Activated naive CD8-positive, alpha-beta T cell treated with anti-CD3 and anti-CD28 coated beads, Interleukin-2, amount 10 ng/mL, durations not matched to agents 7 days and 5 days (primary cell): ENCODE results near the gene MRPL47. TPM values are rescaled to one million over a fixed set of nuclear protein-coding genes. Genes with fewer than 3 reads are reported as not detected.

ENCODE experiments used
- ATAC-seq: fragments of 150-1000 bp; cut with Tn5 transposase; one replicate; pipeline ENCODE4 v1.10.0; 2021; ENCODE audit warnings: low read depth, moderate library complexity
- POLR2A ChIA-PET: fragments of 350-600 bp; sonication (Branson Sonifier 250); formaldehyde crosslinking; loops from one replicate; lab custom pipeline; 2021; ENCODE audit warnings: antibody characterized with exemption; lab: Charles Lee
- DNase-seq: peaks from one replicate; pipeline ENCODE4 v3.0.0; 2021
- H3K27ac Mint-ChIP-seq: one replicate; pipeline ENCODE4 v1.8.0; 2022; ENCODE audit warnings: mild to moderate bottlenecking, mixed read lengths
- H3K27me3 Mint-ChIP-seq: one replicate; pipeline ENCODE4 v1.8.0; 2022; ENCODE audit warnings: mild to moderate bottlenecking, moderate library complexity, mixed read lengths
- H3K36me3 Mint-ChIP-seq: one replicate; pipeline ENCODE4 v1.8.0; 2021; ENCODE audit warnings: mild to moderate bottlenecking, mixed read lengths
- H3K4me1 Mint-ChIP-seq: one replicate; pipeline ENCODE4 v1.8.0; 2021; ENCODE audit warnings: mixed read lengths
- H3K4me3 Mint-ChIP-seq: one replicate; pipeline ENCODE4 v1.8.0; 2022; ENCODE audit warnings: mild to moderate bottlenecking, moderate library complexity, mixed read lengths
- H3K9me3 Mint-ChIP-seq: one replicate; pipeline ENCODE4 v1.8.0; 2021; ENCODE audit warnings: mixed read lengths
- total RNA-seq, 2 experiments: library from RNA; stranded (reverse); gene quantifications; one replicate each; pipeline ENCODE4 v1.2.3, GENCODE V29; 2021

The MRPL47 gene
- total RNA-seq, 2 experiments from 2014 or later, result 30.1 to 30.4 TPM

GRCh38 chr3:179615458-179616173 lies 11.2 kb upstream of the MRPL47 start:
- Mint-ChIP-seq H3K4me3 (no peak overlapping the region), H3K27ac (no peak overlapping the region)

GRCh38 chr3:179613807-179614206 lies 9.4 kb upstream of the MRPL47 start:
- Mint-ChIP-seq H3K27me3 (no peaks in the 10 kb centered on the region), H3K4me1 (peaks cover 17% of the 10 kb centered on the region), H3K36me3 (peaks cover 19% of the 10 kb centered on the region), H3K4me3 (no peak overlapping the region), H3K27ac (no peak overlapping the region), H3K9me3 (no peaks in the 10 kb centered on the region)
- DNase-seq (no peak), ATAC-seq (no peak)
- POLR2A ChIA-PET, result no interaction called here

More at GRCh38 chr3:179615458-179616173, 11.2 kb upstream of the MRPL47 start:
- DNase-seq (no peak), ATAC-seq (no peak)
- Mint-ChIP-seq H3K36me3 (peaks cover 33% of the 10 kb centered on the region), H3K4me1 (peaks cover 5% of the 10 kb centered on the region), H3K9me3 (no peaks in the 10 kb centered on the region), H3K27me3 (no peaks in the 10 kb centered on the region)
- POLR2A ChIA-PET, result no interaction called here

GRCh38 chr3:179610066-179610465 lies 5.6 kb upstream of the MRPL47 start:
- DNase-seq (no peak), ATAC-seq (no peak)
- H3K27me3 Mint-ChIP-seq, result no peaks in the 10 kb centered on the region
- peaks cover 13% of the 10 kb centered on the region for H3K36me3 Mint-ChIP-seq
- H3K4me3 Mint-ChIP-seq, result no peak overlapping the region
- POLR2A ChIA-PET, result interaction anchor here (0.7 kb wide), 1 partner anchor 43 kb away, joined by 3 read pairs; no protein-coding TSS in a partner anchor
- H3K27ac Mint-ChIP-seq, result peak overlapping the region; percentile 95
- H3K9me3 Mint-ChIP-seq, result no peaks in the 10 kb centered on the region
- H3K4me1 Mint-ChIP-seq, result peaks cover 33% of the 10 kb centered on the region

- Mint-ChIP-seq H3K9me3 (no peaks in the 10 kb centered on the region), H3K36me3 (peaks cover 13% of the 10 kb centered on the region), H3K4me3 (peak overlapping the region; percentile 82), H3K4me1 (peaks cover 33% of the 10 kb centered on the region), H3K27me3 (no peaks in the 10 kb centered on the region), H3K27ac (peak overlapping the region; percentile 95)
- DNase-seq, result no peak
- POLR2A ChIA-PET, result no interaction called here
- peak; percentile 50 for ATAC-seq
These were observed 4.7 kb upstream of the MRPL47 start for GRCh38 chr3:179608931-179609720.

GRCh38 chr3:179606534-179607085 lies 2.2 kb upstream of the MRPL47 start:
- Mint-ChIP-seq H3K27ac (peak overlapping the region; percentile 51), H3K27me3 (no peaks in the 10 kb centered on the region), H3K9me3 (no peaks in the 10 kb centered on the region), H3K4me3 (peak overlapping the region; percentile 13), H3K4me1 (peaks cover 35% of the 10 kb centered on the region), H3K36me3 (peaks cover 13% of the 10 kb centered on the region)
- POLR2A ChIA-PET, result no interaction called here
- DNase-seq, result no peak
- no peak for ATAC-seq

- no peaks in the 10 kb centered on the region for H3K9me3 Mint-ChIP-seq
- POLR2A ChIA-PET, result interaction anchor here (0.7 to 2.3 kb wide), 3 partner anchors 39 to 50 kb away, joined by 3 to 6 read pairs (median 3); no protein-coding TSS in a partner anchor
- DNase-seq (no peak), ATAC-seq (no peak)
- H3K27me3 Mint-ChIP-seq, result no peaks in the 10 kb centered on the region
- H3K4me3 Mint-ChIP-seq, result peak overlapping the region; percentile 90
- H3K36me3 Mint-ChIP-seq, result peaks cover 13% of the 10 kb centered on the region
- H3K27ac Mint-ChIP-seq, result peak overlapping the region; percentile 99
- peaks cover 21% of the 10 kb centered on the region for H3K4me1 Mint-ChIP-seq
These were observed 607 bp downstream of the MRPL47 start for GRCh38 chr3:179603831-179604230.

GRCh38 chr3:179603321-179603720 lies 1.1 kb downstream of the MRPL47 start:
- Mint-ChIP-seq H3K4me3 (peak overlapping the region; percentile 90), H3K27me3 (no peaks in the 10 kb centered on the region), H3K27ac (peak overlapping the region; percentile 99), H3K36me3 (peaks cover 13% of the 10 kb centered on the region), H3K9me3 (no peaks in the 10 kb centered on the region), H3K4me1 (peaks cover 19% of the 10 kb centered on the region)
- no peak for DNase-seq
- no peak for ATAC-seq
- POLR2A ChIA-PET, result interaction anchor here (0.7 kb wide), 2 partner anchors 39 to 46 kb away, joined by 3 read pairs; no protein-coding TSS in a partner anchor

- H3K36me3 Mint-ChIP-seq, result peaks cover 11% of the 10 kb centered on the region
- ATAC-seq (no peak), DNase-seq (no peak)
- H3K27me3 Mint-ChIP-seq, result no peaks in the 10 kb centered on the region
- H3K9me3 Mint-ChIP-seq, result no peaks in the 10 kb centered on the region
- H3K27ac Mint-ChIP-seq, result no peak overlapping the region
- H3K4me1 Mint-ChIP-seq, result peaks cover 5% of the 10 kb centered on the region
- H3K4me3 Mint-ChIP-seq, result no peak overlapping the region
- POLR2A ChIA-PET, result no interaction called here
These were observed 4.9 kb downstream of the MRPL47 start for GRCh38 chr3:179599531-179599930.

- H3K9me3 Mint-ChIP-seq, result no peaks in the 10 kb centered on the region
- H3K27me3 Mint-ChIP-seq, result no peaks in the 10 kb centered on the region
- ATAC-seq (no peak), DNase-seq (no peak)
- H3K4me1 Mint-ChIP-seq, result no peaks in the 10 kb centered on the region
- H3K4me3 Mint-ChIP-seq, result no peak overlapping the region
- POLR2A ChIA-PET, result no interaction called here
- peaks cover 17% of the 10 kb centered on the region for H3K36me3 Mint-ChIP-seq
- no peak overlapping the region for H3K27ac Mint-ChIP-seq
These were observed 13.1 kb downstream of the MRPL47 start for GRCh38 chr3:179591313-179591712.

GRCh38 chr3:179590669-179591068 lies 13.8 kb downstream of the MRPL47 start:
- H3K9me3 Mint-ChIP-seq, result no peaks in the 10 kb centered on the region
- H3K36me3 Mint-ChIP-seq, result peaks cover 19% of the 10 kb centered on the region
- DNase-seq, result no peak
- H3K27me3 Mint-ChIP-seq, result no peaks in the 10 kb centered on the region
- no peak for ATAC-seq
- no peak overlapping the region for H3K4me3 Mint-ChIP-seq
- no peak overlapping the region for H3K27ac Mint-ChIP-seq
- POLR2A ChIA-PET, result interaction anchor here (0.6 kb wide), 1 partner anchor 59 kb away, joined by 3 read pairs; no protein-coding TSS in a partner anchor
- no peaks in the 10 kb centered on the region for H3K4me1 Mint-ChIP-seq

GRCh38 chr3:179589143-179589542 lies 15.3 kb downstream of the MRPL47 start:
- POLR2A ChIA-PET, result no interaction called here
- no peak overlapping the region for H3K4me3 Mint-ChIP-seq
- no peak for ATAC-seq
- H3K27me3 Mint-ChIP-seq, result no peaks in the 10 kb centered on the region
- peaks cover 18% of the 10 kb centered on the region for H3K36me3 Mint-ChIP-seq
- no peaks in the 10 kb centered on the region for H3K4me1 Mint-ChIP-seq
- H3K27ac Mint-ChIP-seq, result no peak overlapping the region
- H3K9me3 Mint-ChIP-seq, result no peaks in the 10 kb centered on the region
- DNase-seq, result no peak

GRCh38 chr3:179580992-179581391 lies 23.4 kb downstream of the MRPL47 start:
- H3K36me3 Mint-ChIP-seq, result peaks cover 24% of the 10 kb centered on the region
- no peaks in the 10 kb centered on the region for H3K9me3 Mint-ChIP-seq
- ATAC-seq (no peak), DNase-seq (no peak)
- no peaks in the 10 kb centered on the region for H3K4me1 Mint-ChIP-seq
- H3K27ac Mint-ChIP-seq, result no peak overlapping the region
- H3K27me3 Mint-ChIP-seq, result no peaks in the 10 kb centered on the region
- POLR2A ChIA-PET, result no interaction called here
- no peak overlapping the region for H3K4me3 Mint-ChIP-seq

- ATAC-seq, result no peak
- Mint-ChIP-seq H3K27ac (peak overlapping the region; percentile 39), H3K36me3 (peaks cover 3% of the 10 kb centered on the region), H3K9me3 (no peaks in the 10 kb centered on the region), H3K27me3 (peaks cover 3% of the 10 kb centered on the region), H3K4me3 (peak overlapping the region; percentile 1), H3K4me1 (peaks cover 30% of the 10 kb centered on the region)
- POLR2A ChIA-PET, result interaction anchor here (1.2 to 1.4 kb wide), 2 partner anchors 38 to 39 kb away, joined by 3 to 4 read pairs; partner anchors contain the start of genes MRPL47 and NDUFB5
- no peak for DNase-seq
These were observed 38.9 kb downstream of the MRPL47 start for GRCh38 chr3:179565496-179565895.
